COR-L47 (cell line): ENCODE results near the gene CTDNEP1.

ENCODE experiments used
- DNase-seq: peaks from one replicate; lab custom pipeline; 2025; lab: John Stamatoyannopoulos, UW

Gene CTDNEP1

GRCh38 chr17:7228920-7229319 is 22.6 kb downstream of the CTDNEP1 start:
- DNase-seq: no peak

GRCh38 chr17:7226721-7227710 is 24.5 kb downstream of the CTDNEP1 start:
- DNase-seq: no peak

GRCh38 chr17:7225711-7226331 is 25.7 kb downstream of the CTDNEP1 start:
- no peak for DNase-seq

- no peak for DNase-seq
Measured at GRCh38 chr17:7224661-7225111, 26.8 kb downstream of the CTDNEP1 start.

- no peak for DNase-seq
Measured at GRCh38 chr17:7224110-7224509, 27.4 kb downstream of the CTDNEP1 start.

- DNase-seq: no peak
Measured at GRCh38 chr17:7223375-7223774, 28.2 kb downstream of the CTDNEP1 start.

- no peak for DNase-seq
Measured at GRCh38 chr17:7222972-7223292, 28.6 kb downstream of the CTDNEP1 start.

GRCh38 chr17:7222093-7222971 is 29.2 kb downstream of the CTDNEP1 start:
- no peak for DNase-seq

GRCh38 chr17:7221278-7222092 is 30.0 kb downstream of the CTDNEP1 start:
- no peak for DNase-seq

GRCh38 chr17:7220593-7221277 is 30.8 kb downstream of the CTDNEP1 start:
- no peak for DNase-seq

GRCh38 chr17:7219812-7220592 is 31.5 kb downstream of the CTDNEP1 start, which contains the start of the genes ACADVL and DLG4:
Gene ACADVL, plus strand, starts transcription at chr17:7219938. Its CDS starts 47 bp downstream, at chr17:7219985.
Gene DLG4, minus strand, starts transcription at chr17:7219836.
- DNase-seq: peak; percentile 43

GRCh38 chr17:7219229-7219811 is 32.2 kb downstream of the CTDNEP1 start:
- DNase-seq: no peak

- no peak for DNase-seq
Measured at GRCh38 chr17:7218758-7219157, 32.8 kb downstream of the CTDNEP1 start.

- DNase-seq: no peak
Measured at GRCh38 chr17:7218166-7218565, 33.4 kb downstream of the CTDNEP1 start.

GRCh38 chr17:7217113-7217987 is 34.2 kb downstream of the CTDNEP1 start:
- peak; percentile 42 for DNase-seq

GRCh38 chr17:7216242-7217112 is 35.1 kb downstream of the CTDNEP1 start:
- no peak for DNase-seq

GRCh38 chr17:7215652-7216180 is 35.8 kb downstream of the CTDNEP1 start:
- no peak for DNase-seq
